Pulmonary artery endothelial cell (primary cell): ENCODE measurements around the gene REXO1. TPM values are rescaled to one million over a fixed set of nuclear protein-coding genes. Genes with fewer than 3 reads are reported as not detected.
"Not testable (repeated sequence)": the region's sequence is repeated elsewhere in the genome, so short reads cannot be mapped to it uniquely, and the experiment has no call there.

Source experiments
- DNase-seq: peaks from one replicate; pipeline ENCODE4 v3.0.0-alpha.2; 2011; ENCODE audit warnings: low read depth, low spot score
- total RNA-seq: library from RNA; depleted of rRNA; stranded (reverse); fragments of >200 nt; gene quantifications from 2 replicates; pipeline ENCODE4 v1.2.3, GENCODE V29; 2014

The REXO1 gene
- total RNA-seq, 1 donor from 2014 or later = 6.5 TPM

DNA sequence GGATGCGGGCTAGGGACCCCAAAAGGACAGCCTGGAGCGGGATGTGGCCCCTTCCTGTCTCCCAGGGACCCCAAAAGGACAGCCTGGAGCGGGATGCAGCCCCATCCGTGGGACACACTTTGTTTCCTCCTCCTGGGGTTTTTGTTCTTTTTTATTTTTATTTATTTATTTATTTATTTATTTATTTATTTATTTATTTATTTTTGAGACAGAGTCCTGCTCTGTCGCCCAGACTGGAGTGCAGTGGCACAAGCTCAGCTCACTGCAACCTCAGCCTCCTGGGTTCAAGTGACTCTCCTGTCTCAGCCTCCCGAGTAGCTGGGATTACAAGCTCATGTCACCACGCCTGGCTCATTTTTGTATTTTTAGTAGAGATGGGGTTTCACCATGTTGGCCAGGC lies 51.0 kb downstream of the REXO1 start:
- not testable (repeated sequence) for DNase-seq

DNA sequence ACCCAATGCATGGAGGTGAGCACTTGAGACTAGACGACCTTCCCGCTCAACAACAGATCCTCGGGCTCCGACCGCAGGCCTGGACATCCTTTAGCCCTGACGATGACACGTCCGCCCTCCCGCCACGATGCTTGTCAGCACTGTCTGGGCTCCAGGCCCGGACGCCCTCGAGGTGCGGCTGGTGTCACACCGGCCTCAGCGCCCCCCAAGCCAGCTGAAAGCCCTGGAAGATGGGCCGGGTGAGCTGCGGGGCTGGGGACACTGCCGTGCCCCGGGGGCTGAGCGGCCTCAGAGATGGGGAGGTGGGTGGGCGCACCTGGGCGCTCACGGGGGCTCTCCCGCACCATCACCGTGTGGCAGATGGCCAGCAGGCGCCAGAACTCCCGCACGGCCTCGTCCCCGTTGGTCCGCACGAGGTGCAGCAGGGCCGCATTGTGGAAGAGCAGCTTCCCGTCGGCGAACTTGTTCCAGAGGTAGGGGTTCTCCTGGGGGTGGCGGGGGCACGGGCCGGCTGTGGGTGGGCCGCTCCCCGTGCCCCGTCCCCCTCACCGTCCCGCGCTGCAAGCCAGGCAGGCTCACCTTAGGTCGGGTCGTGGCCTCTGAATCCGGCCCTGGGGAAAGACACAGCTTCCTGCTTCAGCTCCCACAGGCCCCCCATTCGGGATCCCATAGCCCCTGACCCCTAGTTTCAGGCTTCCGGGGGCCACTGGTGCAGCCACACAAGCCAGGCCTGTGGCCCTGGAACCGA lies 51.7 kb downstream of the REXO1 start:
- no peak for DNase-seq

DNA sequence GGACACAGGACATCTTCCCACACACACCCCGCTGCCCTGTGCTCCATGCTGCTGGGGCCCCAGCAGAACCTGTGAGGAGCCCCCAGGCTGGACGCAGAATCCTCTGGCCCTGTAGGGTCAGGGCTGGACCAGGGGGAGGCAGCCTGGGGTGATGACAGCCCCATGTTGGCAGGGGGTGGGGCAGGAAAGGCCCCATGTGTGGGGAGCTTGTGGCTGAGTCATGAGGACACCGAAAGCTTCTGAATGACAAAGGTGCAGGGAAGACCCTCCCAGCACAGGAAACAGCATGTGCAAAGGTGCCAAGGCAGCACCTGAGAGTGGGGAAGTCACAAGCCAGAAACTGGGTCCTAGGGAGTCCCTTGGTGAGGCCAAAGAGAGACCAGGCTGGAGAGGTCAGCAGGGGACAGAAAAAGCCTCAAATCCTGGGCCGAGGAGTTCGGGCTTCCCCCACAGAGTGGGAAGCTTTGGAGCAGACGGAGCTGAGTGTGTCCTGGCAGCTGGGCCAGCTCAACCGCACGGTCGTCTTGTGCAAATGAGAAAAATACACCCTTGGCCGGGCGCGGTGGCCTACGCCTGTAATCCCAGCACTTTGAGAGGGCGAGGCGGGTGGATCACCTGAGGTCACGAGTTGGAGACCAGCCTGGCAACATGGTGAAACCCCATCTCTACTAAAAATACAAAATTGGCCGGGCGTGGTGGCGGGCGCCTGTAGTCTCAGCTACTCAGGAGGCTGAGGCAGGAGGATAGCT lies 53.7 kb downstream of the REXO1 start:
- no peak for DNase-seq

DNA sequence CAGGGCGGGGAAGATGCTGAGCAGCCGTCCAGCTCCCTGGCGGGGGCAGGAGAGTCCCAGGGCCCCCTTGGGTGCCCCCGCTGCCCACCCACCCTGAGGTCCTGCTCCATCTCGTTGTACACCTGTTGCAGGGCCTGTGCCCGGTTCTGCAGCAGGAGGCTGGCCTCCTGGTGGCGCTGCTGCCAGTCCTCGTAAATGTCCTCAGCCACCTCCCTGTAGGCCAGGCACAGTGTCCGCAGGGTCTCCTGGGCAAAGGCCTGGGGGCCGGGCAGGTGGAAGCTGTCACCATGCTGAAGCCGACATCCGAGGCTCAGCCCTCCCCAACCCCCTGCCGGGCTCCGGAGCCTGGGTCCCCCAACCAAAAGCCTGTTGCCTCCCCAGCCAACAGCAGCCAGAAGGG lies 56.4 kb downstream of the REXO1 start:
- no peak for DNase-seq

DNA sequence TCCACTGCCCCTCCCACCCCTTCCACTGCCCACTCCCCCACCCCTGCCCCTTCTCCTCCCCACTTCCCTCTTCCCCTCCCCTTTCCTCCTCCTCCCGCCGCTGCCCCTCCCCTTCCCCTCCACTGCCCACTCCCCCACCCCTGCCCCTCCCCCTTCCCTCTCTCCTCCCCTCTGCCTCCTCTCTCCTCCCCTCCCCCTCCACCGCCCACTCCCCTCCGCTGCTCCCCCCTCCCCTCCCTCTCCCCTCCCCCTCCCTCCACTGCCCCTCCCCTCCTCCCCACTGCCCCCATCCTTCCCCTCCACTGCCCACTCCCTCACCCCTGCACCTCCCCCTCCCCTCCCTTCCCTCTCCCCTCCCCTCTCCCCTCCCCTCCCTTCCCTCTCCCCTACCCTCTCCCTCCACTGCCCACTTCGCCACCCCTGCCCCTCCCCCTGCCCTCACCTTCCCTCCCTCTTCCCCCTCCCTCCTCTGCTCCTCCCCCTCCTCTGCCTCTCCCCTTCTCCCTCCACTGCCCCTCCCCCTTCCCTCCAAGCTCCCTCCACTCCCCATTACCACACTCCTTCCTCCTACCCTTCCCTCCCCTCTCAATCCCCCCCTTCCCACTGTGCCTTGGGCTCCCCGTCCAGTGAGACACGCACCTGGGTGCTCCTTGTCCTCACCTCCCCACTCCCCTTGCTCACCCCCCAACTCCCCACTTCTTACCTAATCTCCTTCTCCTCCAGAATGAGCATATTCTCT lies 58.1 kb downstream of the REXO1 start:
- DNase-seq = no peak

DNA sequence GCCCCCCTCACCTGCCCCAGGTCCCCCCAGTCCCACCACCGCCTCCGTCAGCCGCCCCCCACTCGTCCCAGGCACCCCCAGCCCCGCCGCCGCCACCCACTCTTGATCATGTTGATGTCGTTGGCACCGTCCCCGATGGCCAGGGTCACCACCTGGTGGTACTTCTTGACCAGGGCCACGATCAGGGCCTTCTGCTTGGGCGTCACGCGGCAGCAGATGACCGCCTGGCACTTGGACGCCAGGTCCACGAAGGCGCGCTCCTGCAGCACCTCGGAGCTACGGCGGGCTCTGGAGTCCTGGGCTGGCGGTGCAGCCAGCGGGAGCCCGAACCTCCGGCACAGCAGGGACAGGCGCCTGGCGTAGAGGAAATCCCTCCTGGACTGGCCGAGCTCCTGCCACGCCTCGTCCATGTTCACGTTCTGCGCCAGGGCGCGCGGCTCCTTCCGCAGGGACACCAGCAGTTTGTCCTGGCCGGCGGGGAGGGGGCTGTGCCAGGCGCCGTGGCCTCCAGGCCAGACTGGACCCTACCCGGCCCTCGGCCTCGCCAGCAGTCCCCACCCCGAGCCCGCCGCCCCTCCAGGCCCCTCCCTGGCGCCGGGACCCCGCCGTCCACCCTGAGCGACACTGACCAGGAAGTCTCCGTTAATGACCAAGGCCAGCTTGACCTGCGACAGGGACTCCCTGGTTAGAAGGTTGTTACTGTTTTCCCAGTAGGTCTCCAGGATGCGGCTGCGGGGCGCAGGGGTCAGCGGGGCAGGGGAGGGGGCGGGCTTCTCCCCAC lies 58.8 kb downstream of the REXO1 start:
- DNase-seq = no peak

DNA sequence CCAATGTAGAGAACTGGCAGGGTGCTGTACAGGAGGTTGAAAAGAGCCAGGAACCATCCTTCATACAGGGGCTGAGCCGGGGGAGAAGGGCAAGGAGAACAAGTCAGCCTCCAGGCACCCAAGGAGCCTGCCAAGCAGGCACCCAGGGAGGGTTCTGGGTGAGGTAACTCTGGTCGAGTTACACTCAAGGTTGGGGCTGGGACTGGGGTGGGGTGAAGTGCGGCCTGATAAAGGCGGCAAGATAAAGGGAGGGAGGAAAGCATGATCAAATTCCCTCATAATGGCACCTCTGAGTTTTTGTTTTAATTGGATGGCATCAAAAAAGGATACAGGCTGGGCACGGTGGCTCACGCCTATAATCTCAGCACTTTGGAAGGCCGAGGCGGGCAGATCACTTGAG lies 61.2 kb downstream of the REXO1 start:
- no peak for DNase-seq

DNA sequence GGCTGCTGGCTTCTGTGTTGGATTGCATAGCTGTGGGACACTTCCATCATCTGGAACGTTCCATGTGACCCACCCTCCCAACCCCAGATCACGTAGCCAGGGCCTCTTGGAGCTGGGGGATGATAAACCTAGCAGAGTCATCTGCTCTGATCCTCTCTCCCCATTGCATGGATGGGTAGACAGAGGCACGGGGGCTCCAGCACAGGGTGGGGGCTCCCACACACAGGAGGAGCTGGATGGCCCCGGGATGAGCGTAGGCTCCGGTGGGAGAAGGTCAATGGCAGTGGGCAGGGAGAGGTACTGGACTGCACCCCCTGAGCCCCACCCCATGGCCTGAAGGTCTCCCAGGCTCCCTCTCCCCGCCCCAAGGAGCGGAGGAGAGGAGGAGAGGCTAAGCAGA lies 61.6 kb downstream of the REXO1 start:
- DNase-seq = no peak

DNA sequence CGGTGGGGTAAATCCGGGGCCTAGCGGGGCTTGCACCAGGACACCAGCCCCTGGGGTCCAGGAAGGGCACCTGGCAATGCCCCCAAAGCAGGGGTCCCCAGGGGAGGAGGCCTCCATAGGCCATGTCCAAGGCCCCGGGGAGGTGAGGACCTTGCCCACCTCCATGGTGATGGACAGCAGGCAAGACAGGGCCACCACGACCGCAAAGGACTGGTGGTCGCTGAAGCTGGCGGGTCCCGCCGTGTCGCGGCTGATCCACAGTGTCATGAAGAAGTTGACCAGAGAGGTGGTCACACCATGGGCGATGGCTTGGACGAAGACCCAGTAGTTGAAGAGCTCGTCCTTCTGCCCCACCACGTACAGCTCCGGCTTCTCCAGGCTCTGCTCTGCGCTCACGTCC lies 63.0 kb downstream of the REXO1 start:
- DNase-seq = no peak

DNA sequence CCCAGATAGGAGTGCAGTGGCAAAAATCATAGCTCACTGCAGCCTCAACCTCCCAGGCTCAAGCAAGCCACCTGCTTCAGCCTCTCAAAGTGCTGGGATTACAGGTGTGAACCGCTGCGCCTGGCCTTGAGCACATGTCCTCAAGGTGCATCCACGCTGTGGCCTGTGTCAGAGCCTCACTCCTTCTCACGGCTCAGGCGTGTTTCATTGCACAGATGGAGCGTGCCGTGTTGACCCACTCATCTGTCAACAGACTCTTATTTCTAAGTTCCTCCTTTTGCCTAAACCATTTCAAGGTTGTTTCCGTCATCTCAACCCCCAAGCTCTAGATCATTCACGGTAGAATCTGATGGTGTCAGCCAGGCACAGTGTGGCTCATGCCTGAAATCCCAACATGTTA lies 64.4 kb downstream of the REXO1 start:
- no peak for DNase-seq

DNA sequence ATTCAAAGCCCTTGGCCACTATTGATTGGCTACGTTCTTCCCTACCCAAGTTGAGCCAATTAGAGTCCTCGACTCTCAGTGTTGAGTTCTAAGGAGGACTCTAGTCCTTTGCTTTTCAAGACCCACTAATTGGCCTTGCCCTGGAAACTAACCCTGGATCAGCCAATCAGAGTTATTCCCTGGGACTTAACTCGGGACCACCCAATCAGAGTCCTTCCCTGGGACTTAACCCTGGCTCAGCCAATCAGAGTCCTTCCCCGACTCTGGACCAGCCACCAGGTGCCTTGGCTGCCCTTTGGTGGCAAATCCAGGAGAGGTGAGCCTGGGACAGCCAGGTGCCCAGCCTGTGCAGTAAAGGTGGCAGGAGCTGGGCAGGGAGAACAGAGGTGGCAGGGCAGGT lies 64.9 kb downstream of the REXO1 start:
- no peak for DNase-seq

DNA sequence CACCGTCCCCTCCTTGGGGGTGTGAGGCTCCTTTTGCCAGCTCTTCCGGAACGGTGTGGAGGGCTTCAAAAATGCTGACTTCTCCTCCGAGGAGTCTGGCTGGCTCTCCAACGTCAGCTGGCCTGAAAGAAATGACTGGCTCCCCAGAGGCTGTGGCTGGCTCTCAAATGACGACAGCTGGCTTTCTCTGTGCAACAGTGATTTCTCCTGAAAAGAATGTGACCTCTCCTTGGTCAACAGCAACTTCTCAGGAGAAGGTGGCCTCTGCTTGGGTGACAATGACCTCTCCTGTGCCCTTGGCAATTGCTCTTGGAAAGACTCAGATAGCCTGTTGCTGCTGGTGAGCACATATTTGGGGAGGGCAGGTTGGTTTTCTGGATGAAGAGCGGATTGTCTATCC lies 65.8 kb downstream of the REXO1 start:
- no peak for DNase-seq

DNA sequence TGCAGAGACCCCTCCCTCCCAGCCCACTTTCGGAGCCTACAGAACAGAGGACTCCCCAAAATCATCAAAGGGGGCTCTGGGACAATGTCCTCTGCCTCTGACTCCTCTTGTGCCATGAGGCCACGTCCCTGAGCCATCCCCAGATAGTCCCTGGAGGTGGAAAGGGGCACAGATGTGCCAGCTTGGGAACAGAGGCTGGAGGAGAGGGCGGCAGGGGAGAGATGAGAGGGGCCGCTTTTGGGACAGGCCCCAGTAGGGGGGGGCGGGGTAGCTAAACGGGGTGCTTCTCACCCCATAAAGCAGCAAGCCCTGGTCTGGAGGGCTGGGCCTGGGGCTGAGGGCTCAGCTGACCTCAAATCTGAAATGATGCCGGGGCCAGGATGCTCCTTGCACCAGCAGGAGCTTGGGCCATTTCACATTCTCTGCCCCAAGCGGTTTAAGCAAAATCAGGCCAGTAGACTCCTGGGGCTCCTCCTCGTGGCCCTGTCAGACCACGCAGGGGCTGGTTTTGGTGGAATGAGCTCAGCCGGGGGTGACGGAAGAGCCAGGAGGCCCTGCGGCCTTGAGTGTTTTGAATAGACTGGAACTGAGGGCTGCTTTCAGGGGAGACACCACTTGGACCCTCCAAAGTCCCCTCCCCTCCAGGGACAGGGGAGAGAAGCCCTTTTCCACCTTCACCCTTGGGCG lies 67.9 kb downstream of the REXO1 start:
- no peak for DNase-seq

DNA sequence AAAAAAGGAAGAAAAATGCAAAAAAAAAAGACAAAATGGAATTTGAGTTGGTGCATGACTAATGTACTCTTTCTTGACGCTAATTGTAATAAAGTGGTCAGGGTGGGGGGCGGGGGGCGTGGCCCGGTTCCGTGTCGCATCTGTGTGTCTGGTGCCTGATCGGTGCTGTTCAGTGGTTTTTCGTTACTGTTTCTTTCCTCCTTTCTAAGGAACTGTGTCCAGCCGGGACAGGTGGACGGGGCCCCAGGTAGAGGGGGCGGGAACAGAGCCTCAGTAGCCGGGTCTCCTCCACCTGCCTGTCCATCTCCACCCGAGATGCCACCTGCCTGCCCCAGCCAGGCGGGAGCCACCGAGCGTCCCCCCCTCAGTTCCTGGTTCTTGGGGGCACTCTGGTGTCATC lies 68.7 kb downstream of the REXO1 start:
- DNase-seq = no peak

DNA sequence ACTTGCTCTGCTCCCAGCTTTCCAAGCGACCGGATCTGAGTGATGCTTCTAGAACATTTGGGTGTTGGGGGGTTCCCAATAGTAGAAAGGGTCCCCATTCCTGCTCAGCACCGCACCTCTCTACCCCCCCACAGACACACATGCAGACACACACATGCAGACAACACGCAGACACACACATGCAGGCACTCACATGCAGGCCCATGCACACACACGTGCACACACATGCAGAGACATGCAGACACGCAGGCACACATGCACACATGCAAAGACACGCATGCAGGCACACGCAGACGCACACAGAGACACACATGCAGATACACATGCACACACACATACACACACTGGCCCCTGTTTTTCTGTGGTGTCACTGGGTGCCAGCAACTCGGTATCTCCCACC lies 71.1 kb downstream of the REXO1 start:
- DNase-seq = no peak

DNA sequence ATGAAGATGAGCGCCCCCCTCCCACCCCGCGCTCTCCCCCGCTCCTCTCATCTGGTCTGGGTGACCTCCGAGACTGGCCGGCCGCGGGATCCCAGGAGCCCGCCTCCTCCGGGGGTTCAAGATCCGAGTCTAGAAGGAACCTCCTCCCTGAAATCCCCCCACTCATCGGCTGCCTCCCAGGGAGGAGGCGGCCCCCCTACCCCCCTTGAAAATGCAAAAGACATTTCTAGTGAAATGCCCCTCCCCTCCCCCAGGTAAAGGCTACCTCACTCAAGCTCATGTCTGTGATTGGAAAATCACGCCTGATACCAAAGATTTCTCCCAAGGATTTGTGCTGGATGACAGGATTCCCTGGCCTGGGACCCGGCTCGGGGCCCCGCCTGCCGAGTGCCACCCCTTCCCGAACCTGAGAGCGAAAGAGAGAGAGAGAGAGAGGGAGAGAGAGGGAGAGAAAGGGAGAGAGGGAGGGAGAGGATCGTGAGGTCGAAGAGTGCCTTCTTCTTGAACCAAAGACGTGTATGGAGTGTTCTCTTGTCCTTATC lies 71.6 kb downstream of the REXO1 start:
- no peak for DNase-seq

DNA sequence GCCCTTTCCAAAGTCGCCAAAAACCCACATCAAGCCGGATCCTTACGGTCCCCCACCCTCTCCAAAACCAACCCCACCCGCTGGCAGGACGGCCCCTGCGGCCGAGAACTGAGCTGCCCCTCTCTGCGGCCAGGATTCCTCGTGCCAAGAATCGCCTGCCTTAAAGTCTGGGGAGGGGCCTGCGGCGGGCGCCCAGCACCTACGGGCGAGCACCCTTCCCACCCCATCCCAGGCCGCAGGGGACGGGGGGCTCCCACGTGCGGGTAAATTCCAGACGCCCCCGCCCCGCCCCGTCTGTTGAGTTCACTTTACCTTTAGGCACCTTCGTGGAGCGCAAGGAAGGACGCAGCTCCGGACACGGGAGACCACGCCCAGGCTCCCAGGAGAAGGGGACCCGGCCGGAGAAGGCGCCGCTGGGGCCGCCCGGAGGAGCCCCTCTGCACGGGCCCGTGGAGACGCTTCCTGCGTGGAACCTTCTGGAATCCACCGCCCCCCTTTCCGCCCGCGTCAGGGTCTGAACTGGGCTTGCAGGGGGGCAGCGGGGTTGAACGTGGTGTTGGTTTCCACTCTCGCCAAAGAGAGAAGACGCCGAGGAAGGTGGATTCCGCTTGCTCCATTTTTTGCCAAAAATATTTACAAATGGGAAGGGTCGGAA lies 72.2 kb downstream of the REXO1 start:
- DNase-seq = no peak

DNA sequence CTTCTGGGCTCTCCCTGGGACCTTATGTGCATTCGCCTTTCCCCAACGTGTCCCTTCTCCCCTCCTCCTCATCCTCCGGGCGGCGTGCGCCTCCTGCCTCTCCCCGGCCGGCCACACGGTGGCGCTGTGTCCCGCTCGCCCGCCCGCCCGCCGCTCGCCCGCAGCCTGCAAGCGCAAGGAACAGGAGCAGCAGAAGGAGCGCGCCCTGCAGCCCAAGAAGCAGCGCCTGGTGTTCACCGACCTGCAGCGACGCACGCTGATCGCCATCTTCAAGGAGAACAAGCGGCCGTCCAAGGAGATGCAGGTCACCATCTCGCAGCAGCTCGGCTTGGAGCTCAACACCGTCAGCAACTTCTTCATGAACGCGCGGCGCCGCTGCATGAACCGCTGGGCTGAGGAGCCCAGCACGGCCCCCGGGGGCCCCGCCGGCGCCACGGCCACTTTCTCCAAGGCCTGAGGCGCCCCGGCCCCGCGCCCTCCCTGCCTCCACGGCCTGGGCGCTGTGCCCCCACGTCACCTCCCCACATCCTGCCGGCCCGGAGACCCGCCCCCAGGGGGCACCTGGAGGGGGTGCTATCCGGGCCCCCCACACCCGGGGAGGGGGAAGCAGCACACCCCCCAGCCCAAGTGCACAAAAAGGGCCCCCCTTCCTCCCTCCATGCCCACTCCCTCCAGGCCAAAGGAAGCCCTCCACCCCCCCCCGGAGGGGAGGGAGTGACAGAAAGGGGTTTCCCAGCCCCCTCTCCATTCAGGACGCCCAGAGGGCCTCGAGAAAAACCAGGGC lies 73.1 kb downstream of the REXO1 start:
- no peak for DNase-seq

DNA sequence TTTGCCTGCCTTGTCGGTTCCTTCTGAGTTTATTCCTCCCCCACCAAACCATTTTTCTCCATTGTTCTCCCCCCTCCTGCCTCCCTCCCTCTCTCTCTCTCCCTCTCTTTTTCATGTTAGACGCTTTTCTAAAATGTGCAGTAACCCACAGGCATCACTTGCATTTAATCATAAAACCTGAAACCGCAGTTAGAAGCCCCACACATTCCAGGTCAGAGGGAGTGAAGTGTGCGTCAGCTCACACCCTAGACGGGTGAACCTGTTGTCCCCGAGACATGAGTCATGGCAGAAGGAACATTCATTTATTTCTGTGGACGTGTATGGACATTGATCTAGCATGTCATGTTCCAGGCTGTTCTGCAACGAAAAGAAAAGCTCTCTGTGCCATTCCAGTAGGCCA lies 75.1 kb downstream of the REXO1 start:
- no peak for DNase-seq
